DMS114 treated with DMSO at 0.1 percent for 48 hours (cell line): ENCODE measurements around the gene NFYC.

Source experiments
- DNase-seq: peaks from one replicate; lab custom pipeline; 2025; ENCODE audit not compliant: unreplicated experiment; lab: John Stamatoyannopoulos, UW

NFYC gene

GRCh38 chr1:40756523-40756922 is 65.0 kb downstream of the NFYC start:
- no peak for DNase-seq

- no peak for DNase-seq
Observed at GRCh38 chr1:40757084-40757483, 65.6 kb downstream of the NFYC start.

DNA sequence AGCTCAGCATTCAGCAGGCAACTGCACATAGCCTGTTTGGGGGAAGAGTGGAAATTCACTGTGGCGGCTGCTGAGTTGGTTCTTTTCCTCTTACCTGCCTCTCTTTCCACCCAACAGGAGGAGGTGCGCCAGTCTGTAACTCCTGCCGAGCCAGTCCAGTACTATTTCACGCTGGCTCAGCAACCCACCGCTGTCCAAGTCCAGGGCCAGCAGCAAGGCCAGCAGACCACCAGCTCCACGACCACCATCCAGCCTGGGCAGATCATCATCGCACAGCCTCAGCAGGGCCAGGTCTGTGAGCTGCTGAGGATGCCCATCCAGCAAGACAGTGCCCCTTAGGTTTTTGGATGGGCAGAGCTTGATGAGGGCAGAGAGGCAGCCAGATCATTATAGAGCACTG is 66.5 kb downstream of the NFYC start:
- DNase-seq = no peak

DNA sequence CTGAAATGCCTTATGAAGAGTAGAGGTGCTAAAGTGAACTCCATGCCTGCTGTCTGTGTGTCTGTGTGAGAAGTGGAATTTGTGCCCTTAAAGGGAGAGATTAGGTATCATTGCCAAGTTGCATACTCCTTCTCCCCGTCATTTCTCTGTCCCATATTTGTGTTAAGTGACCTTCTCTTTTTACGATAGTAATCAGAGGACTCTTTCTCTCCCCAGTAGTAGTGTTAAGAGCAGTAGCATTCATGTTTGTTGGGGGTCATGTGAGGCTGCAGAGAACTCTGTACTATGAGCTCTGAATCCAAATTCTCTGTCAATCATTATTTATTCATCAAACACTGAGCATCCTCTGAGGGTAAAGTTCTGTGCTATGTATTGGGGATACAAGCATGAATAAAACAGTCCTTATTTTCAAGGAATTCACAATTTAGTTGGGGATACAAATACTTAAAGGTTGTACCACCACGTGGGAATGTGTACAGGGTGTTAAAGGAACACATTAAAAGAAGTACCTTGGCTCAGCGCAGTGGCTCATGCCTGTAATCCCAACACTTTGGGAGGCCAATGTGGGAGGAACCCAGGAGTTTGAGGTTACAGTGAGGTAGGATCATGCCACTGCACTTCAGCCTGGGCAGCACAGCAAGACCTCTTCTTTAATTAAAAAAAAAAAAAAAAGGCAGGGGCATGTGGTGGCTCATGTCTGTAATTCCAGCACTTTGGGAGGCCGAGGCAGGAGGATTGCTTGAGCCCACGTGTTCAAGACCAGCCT is 67.3 kb downstream of the NFYC start:
- no peak for DNase-seq

- DNase-seq = no peak
Observed at GRCh38 chr1:40760984-40761383, 69.5 kb downstream of the NFYC start.

GRCh38 chr1:40762144-40762923 is 70.8 kb downstream of the NFYC start:
- no peak for DNase-seq

- no peak for DNase-seq
Observed at GRCh38 chr1:40763742-40764532, 72.4 kb downstream of the NFYC start.

DNA sequence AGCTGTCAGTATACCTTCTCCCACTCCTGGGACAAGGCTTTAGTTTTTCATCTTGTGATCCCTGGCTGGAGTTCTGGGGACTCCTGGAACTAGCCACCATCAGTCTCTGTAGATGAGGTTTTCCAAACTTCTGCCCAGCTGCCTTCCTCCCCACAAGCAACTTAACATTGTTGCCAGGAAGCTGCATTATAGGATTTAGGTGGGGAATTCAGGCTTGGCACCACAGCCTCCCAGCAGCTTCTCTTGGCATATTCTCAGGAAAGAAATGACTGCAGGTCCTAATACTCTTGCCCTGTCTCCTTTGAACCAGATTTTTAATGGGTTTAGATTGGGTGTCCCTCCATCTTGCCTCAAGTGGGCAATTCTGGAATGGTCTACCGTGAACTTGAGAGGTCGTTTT is 73.5 kb downstream of the NFYC start:
- DNase-seq = no peak

DNA sequence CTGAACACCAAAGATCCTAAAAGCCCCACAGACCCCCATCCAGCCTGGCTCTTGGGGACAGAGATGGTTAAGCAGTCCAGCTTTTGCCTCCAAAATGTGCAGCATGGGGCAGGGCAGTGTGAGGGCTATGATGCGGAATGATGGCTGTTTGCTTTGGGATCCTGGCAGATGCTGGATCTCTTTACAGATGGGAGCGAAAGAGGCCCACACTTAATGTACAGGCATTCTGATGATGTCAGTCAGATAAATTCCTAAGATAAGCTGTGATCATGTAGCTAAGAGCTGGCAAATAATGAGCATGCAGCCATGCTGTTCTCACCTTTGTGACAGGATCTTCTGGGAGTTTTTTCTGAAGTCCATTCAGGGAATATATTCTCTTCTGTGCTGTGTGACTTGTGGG is 74.5 kb downstream of the NFYC start:
- no peak for DNase-seq

DNA sequence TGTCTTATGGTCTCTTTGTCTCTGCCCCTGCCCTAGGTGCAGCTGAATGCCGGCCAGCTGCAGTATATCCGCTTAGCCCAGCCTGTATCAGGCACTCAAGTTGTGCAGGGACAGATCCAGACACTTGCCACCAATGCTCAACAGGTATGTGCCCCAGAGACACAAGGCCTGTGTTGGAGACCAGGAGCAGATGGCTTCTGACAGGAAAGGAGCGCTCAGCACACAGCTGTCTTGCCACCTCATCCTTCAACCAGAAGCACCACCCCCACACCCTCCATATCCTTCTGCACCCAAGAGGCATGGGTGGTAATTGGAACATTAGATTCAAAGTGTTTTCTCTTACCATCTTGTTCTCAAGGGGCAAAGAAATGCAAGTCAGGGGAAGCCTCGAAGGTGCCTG is 75.1 kb downstream of the NFYC start:
- DNase-seq = no peak

- DNase-seq = no peak
Observed at GRCh38 chr1:40768146-40768990, 76.9 kb downstream of the NFYC start.

GRCh38 chr1:40769815-40770214 is 78.3 kb downstream of the NFYC start:
- DNase-seq = no peak

GRCh38 chr1:40770296-40771070 is 79.0 kb downstream of the NFYC start:
- no peak for DNase-seq

GRCh38 chr1:40772146-40772955 is 80.8 kb downstream of the NFYC start:
- no peak for DNase-seq

GRCh38 chr1:40773748-40774265 is 82.3 kb downstream of the NFYC start:
- no peak for DNase-seq

DNA sequence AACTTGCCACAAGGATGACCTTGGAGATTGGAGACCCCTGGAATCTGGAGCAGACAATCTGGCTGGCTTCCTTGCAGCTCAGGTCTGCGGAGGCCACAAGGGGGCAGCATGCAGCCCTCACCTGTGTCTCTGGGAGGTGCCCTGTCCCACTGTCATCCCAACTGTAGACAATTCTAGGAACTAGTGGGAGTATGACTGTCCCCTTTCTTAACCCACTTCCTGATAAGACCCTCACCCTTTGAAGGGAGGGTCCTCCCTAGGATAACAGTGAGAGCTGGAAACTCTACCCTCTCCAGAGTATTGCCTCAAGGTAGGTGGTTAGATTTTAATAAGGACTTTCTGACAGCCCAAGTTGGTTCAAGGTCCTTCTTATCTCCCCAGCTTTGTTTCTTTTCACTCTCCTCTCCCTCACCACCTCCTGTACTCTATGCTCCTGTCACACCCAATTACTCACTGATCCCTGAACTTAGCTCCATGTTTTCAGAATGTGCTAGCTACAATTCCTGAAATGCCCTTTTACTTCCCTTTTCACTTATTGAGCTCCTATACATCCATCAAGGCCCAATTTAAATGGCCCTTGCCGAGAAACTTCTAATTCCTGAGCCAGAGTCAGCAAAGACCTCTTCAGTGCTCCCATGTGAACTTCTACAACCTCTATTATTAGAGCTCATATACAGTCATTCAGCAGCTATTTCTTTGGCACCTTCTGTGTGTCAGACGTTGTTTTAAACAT is 82.9 kb downstream of the NFYC start:
- DNase-seq = no peak

- DNase-seq = no peak
Observed at GRCh38 chr1:40776236-40777072, 85.0 kb downstream of the NFYC start.
